ENCODE results near the gene GPC1.

DNA sequence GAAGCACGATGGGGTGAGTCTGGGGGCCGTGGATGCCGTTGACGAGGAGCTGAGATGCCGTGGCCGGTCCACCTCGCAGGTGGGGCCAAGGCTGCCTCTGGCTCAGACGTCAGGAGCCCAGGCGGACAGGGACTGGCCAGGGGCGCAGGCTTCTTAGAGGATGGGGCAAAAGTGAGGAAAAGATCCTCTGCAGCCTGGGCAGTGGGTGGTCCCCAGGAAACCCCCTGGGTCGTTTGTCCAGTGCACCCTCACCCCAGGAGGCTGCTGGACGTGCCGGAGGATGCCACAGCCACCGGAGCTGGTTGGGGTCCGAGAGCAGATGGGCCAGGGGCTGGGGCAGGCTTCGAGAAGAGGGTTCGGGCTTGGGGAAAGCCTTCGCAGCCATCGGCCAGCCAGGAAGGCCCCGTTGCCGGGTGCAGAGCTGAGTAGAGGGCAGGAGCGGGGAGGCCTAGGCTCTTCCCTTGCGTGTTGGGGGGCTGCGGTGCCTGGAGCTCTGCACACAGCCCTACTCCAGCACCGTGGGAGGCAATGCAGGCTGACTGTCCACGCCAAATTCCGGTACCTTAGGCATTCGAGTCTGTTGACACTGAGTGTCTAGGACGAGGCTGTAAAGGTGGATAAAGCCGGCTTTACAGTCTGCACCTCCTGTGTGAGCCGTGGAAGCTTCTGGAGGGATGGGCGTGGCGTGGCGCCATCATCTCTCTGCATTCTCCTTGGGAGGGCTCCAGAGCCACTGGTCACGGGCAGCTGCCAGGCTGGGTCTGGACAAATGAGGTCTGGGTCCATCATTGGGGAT is 18.8 kb downstream of the GPC1 start:
- TF ChIP-seq POLR2A (IDR thresholded peaks at IDR 0.05), result no peak
- TF ChIP-seq, protein P1, sequence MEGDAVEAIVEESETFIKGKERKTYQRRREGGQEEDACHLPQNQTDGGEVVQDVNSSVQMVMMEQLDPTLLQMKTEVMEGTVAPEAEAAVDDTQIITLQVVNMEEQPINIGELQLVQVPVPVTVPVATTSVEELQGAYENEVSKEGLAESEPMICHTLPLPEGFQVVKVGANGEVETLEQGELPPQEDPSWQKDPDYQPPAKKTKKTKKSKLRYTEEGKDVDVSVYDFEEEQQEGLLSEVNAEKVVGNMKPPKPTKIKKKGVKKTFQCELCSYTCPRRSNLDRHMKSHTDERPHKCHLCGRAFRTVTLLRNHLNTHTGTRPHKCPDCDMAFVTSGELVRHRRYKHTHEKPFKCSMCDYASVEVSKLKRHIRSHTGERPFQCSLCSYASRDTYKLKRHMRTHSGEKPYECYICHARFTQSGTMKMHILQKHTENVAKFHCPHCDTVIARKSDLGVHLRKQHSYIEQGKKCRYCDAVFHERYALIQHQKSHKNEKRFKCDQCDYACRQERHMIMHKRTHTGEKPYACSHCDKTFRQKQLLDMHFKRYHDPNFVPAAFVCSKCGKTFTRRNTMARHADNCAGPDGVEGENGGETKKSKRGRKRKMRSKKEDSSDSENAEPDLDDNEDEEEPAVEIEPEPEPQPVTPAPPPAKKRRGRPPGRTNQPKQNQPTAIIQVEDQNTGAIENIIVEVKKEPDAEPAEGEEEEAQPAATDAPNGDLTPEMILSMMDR (IDR thresholded peaks at IDR 0.05), result no peak

Measured in heart left ventricle (tissue), 13 donors.